NCI-H446 (cell line): ENCODE data around the gene TEX12.
"Not testable (repeated sequence)": the region's sequence is repeated elsewhere in the genome, so short reads cannot be mapped to it uniquely, and the experiment has no call there.

Source experiments
- DNase-seq, 2 experiments: peaks; one replicate each; lab custom pipeline; 2025; lab: John Stamatoyannopoulos, UW

TEX12 gene

GRCh38 chr11:112167145-112167544 is at the start of gene TEX12:
TSS of gene TEX12 (plus strand) at chr11:112167372. CDS start at chr11:112169269, 1,897 bp downstream.
- DNase-seq = no peak

- no peak for DNase-seq
These were observed 49.0 kb upstream of the TEX12 start for GRCh38 chr11:112118176-112118575.

- DNase-seq = no peak
These were observed 45.1 kb upstream of the TEX12 start for GRCh38 chr11:112121981-112122615.

- DNase-seq = no peak
These were observed 44.0 kb upstream of the TEX12 start for GRCh38 chr11:112123129-112123528.

- no peak for DNase-seq
These were observed 40.1 kb upstream of the TEX12 start for GRCh38 chr11:112127056-112127455.

- peak; percentile 35 to 71 for DNase-seq
These were observed 38.6 kb upstream of the TEX12 start for GRCh38 chr11:112128483-112129121.

GRCh38 chr11:112129656-112130055 is 37.5 kb upstream of the TEX12 start:
- no peak for DNase-seq

- no peak for DNase-seq
These were observed 34.4 kb upstream of the TEX12 start for GRCh38 chr11:112132737-112133136.

- no peak for DNase-seq
These were observed 32.7 kb upstream of the TEX12 start for GRCh38 chr11:112134473-112134872.

- no peak for DNase-seq
These were observed 23.6 kb upstream of the TEX12 start for GRCh38 chr11:112143597-112143996.

- no peak for DNase-seq
These were observed 16.7 kb upstream of the TEX12 start for GRCh38 chr11:112150517-112150916.

- DNase-seq = no peak
These were observed 10.8 kb upstream of the TEX12 start for GRCh38 chr11:112156153-112156955.

- no peak for DNase-seq
These were observed 10.0 kb upstream of the TEX12 start for GRCh38 chr11:112156956-112157766.

- no peak for DNase-seq
These were observed 7.8 kb upstream of the TEX12 start for GRCh38 chr11:112159098-112160065.

- no peak for DNase-seq
These were observed 6.9 kb upstream of the TEX12 start for GRCh38 chr11:112160091-112160848.

GRCh38 chr11:112161012-112161411 is 6.2 kb upstream of the TEX12 start:
- DNase-seq = no peak

GRCh38 chr11:112162200-112162599 is 5.0 kb upstream of the TEX12 start:
- DNase-seq = not testable (repeated sequence)

GRCh38 chr11:112162761-112163546 is 4.2 kb upstream of the TEX12 start:
- no peak for DNase-seq
